Kidney epithelial cell (primary cell): ENCODE data around the gene ABCA13. TPM values are rescaled to one million over a fixed set of nuclear protein-coding genes. Genes with fewer than 3 reads are reported as not detected.

Experiments
- DNase-seq: peaks from one replicate; pipeline ENCODE4 v3.0.0-alpha.2; 2010; ENCODE audit warnings: low read depth
- H3K27me3 ChIP-seq: 2 replicates; pipeline ENCODE4 v1.6.0; 2011; ENCODE audit warnings: low read length; ENCODE audit not compliant: control insufficient read depth, insufficient read depth
- H3K36me3 ChIP-seq: 2 replicates; pipeline ENCODE4 v1.5.1; 2011; ENCODE audit warnings: low read length; ENCODE audit not compliant: control insufficient read depth, insufficient read depth
- H3K4me3 ChIP-seq: 2 replicates; pipeline ENCODE4 v1.5.1; 2011; ENCODE audit warnings: low read depth, mild to moderate bottlenecking, control low read depth, low read length
- total RNA-seq: library from RNA; depleted of rRNA; stranded (reverse); fragments of >200 nt; gene quantifications from 2 replicates; pipeline ENCODE4 v1.2.3, GENCODE V29; 2015
- TF ChIP-seq, protein P1 (sequence below): IDR thresholded peaks from 2 replicates; pipeline ENCODE4 v1.5.1; 2011; ENCODE audit warnings: mild to moderate bottlenecking, moderate library complexity, low read length, control low read depth, inconsistent platforms; ENCODE audit not compliant: insufficient read depth, poor library complexity, severe bottlenecking

ABCA13 gene
- total RNA-seq, 1 donor from 2014 or later: 0.71 TPM

DNA sequence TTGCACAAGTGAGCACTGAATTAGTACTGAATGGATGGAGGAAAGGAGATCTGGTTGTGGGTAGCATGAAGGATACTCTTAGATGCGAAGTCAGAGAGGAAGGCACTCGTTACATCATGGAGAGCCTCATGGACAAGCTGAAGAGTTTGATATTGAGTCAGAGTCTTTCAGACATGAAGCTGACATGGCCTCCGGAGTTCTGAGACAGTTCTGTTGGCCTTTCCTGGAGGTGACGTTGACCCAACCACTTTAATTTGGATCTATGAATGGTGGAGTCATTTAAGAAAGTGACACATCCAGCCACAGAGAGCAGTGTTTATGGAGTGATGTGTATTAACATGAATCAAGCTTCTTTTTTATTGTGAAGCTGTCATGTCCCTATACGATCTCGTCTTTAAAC lies 466.8 kb downstream of the ABCA13 start:
- Histone ChIP-seq H3K27me3 (no peaks in the 10 kb centered on the region), H3K4me3 (no peak overlapping the region), H3K36me3 (no peaks in the 10 kb centered on the region)
- TF ChIP-seq, protein P1, sequence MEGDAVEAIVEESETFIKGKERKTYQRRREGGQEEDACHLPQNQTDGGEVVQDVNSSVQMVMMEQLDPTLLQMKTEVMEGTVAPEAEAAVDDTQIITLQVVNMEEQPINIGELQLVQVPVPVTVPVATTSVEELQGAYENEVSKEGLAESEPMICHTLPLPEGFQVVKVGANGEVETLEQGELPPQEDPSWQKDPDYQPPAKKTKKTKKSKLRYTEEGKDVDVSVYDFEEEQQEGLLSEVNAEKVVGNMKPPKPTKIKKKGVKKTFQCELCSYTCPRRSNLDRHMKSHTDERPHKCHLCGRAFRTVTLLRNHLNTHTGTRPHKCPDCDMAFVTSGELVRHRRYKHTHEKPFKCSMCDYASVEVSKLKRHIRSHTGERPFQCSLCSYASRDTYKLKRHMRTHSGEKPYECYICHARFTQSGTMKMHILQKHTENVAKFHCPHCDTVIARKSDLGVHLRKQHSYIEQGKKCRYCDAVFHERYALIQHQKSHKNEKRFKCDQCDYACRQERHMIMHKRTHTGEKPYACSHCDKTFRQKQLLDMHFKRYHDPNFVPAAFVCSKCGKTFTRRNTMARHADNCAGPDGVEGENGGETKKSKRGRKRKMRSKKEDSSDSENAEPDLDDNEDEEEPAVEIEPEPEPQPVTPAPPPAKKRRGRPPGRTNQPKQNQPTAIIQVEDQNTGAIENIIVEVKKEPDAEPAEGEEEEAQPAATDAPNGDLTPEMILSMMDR: no peak
- no peak for DNase-seq

DNA sequence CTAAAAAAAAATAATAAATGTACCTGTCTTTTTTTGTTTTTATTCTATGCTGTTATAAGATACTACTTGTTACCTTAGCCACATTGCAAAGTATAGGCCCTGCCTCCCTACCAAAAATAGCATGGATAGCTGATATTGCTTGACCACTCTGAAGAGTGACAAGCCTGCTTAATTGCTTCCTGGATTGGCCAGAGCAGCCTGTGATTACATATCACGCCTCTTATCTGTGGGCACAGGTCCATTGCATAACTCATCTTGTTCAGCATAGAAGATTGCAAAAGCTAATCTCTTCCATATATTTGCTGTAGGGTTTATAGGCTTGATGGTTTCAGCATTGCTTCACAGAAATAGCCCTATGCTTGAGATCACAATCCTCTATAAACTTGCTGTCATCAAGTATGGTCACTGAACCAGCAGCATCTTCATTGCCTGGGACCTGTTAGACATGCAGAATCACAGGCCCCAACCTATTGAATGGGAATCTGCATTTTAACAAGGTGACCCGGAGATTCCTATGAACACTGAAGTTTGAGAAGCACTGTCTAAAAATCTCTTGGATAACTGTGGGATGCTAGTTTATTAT lies 472.3 kb downstream of the ABCA13 start:
- H3K27me3 ChIP-seq: no peaks in the 10 kb centered on the region
- H3K4me3 ChIP-seq: no peak overlapping the region
- TF ChIP-seq, protein P1: no peak
- H3K36me3 ChIP-seq: no peaks in the 10 kb centered on the region
- DNase-seq: no peak

DNA sequence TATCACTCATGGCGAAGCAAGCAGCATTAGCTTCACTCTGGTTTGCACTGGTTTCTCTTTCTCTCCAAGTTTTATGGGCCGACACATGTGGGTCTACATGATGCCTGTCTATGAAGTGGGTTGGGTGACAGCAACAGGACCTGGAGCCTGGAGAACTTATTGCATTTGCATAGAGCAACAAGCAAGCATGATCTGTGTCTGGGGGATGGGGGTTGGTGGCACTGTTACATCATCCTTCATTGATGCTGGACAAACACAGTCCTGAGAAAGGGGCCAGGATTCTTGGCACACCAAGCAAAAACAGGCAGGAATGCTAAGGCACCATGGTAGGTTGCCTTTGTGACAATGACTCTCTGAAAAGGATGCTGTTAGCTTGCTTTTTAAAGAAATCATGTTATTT lies 486.9 kb downstream of the ABCA13 start:
- Histone ChIP-seq H3K27me3 (no peaks in the 10 kb centered on the region), H3K4me3 (no peak overlapping the region), H3K36me3 (no peaks in the 10 kb centered on the region)
- TF ChIP-seq, protein P1: no peak
- no peak for DNase-seq

DNA sequence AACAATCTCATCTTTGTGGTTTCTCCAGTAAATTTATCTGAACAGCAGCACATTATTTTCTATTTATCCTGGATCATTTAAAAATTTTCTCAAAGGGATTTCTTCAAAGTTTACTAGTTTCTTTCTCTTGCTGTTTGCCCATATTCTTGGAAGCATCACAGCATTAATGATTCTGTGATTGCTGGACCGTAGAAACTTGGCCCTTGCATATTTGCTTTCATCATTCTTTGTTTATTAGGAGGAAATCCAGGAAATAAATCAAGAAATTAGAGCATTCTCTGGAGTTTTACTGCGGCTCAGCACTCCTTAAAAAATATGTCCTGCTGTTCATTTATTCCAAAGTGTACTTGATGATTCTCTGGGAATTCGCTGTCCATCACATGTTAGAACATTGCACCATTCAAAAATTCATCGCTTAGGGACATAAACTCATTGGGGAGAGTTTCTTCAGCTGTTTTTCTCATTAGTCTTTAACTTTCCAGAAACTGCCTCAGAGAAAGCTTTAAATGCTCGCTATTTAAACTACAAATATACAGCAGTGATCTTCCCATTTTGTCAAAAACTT lies 489.1 kb downstream of the ABCA13 start:
- Histone ChIP-seq H3K36me3 (no peaks in the 10 kb centered on the region), H3K4me3 (no peak overlapping the region), H3K27me3 (no peaks in the 10 kb centered on the region)
- TF ChIP-seq, protein P1: no peak
- DNase-seq: no peak

DNA sequence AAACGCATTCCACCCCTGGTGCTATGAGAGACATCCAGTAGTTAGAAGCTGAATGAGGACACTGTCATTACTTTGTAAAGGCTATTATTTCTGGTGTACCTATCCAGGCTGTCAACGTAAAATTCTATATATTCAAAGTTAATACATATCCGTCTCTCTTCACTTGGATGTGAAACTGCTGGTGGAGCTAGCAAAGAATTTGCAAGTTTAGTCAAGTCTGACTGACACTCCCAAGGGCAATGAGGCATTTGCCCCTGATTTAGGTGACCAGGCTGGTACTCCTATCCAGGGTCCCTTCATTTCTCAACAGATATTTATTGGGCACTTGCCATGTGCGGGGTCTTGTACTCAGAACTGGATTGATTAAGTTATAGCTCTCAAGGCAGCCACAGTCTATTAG lies 493.0 kb downstream of the ABCA13 start:
- TF ChIP-seq, protein P1: no peak
- H3K27me3 ChIP-seq: no peaks in the 10 kb centered on the region
- DNase-seq: no peak
- no peaks in the 10 kb centered on the region for H3K36me3 ChIP-seq
- H3K4me3 ChIP-seq: no peak overlapping the region

DNA sequence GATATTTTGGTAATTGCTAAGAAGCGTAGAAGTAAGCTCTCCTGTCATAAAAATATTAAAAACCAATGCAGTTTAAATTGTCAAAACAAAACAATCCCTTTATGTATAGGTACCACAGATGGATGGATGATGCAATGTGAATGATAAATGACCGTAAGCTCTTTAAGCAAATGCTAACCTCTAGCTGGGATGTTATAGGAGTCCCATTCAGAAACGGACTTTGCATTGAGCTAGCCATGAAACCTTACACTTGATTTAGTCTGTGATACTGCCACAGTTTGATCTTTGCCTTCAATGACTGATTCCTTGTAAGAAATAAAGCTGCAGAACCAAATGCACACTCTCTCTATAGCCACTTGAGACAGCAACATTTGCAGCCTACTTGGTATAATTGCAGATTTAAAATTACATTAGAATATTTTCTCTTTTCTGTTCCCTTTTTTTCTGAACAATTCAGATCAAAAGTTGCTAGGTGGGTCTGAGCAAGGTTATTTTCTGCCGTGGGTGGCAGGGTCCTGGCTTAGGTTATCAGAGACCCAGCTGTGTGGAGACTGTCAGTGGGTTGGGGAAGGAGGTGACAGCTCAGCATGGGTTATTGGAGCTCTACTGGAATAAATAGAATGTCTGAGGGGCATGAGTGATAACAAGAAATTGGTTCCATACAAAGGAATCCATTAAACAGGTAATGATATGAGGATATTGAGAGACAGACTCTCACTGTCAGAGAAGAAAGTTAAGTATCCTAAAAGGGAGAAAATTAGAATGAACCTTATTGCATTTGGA lies 494.3 kb downstream of the ABCA13 start:
- Histone ChIP-seq H3K36me3 (no peaks in the 10 kb centered on the region), H3K4me3 (no peak overlapping the region), H3K27me3 (no peaks in the 10 kb centered on the region)
- TF ChIP-seq, protein P1: no peak
- DNase-seq: no peak
